A673 (cell line): ENCODE measurements around the gene SUN5. TPM values are rescaled to one million over a fixed set of nuclear protein-coding genes. Genes with fewer than 3 reads are reported as not detected.

Source experiments
- BruUV-seq: library from RNA; stranded (reverse); fragments of 400-500 nt; replicated peaks from 2 replicates; lab custom pipeline; 2021; lab: Mats Ljungman, UMichigan
- CTCF ChIA-PET: fragments of 300-600 bp; sonication (Branson Sonifier 250); formaldehyde crosslinking; loops from one replicate; lab custom pipeline; 2022; ENCODE audit warnings: antibody characterized with exemption; lab: Charles Lee
- POLR2A ChIA-PET: fragments of 300-600 bp; sonication (Branson Sonifier 250); formaldehyde crosslinking; loops from one replicate; lab custom pipeline; 2022; ENCODE audit warnings: antibody characterized with exemption; ENCODE audit not compliant: low non-redundant PET; lab: Charles Lee
- DNase-seq: peaks from one replicate; pipeline ENCODE4 v3.0.0-alpha.2; 2015; ENCODE audit warnings: low spot score
- H3K27ac ChIP-seq: fragments of 200-600 bp; sonication (generic); 2 replicates; pipeline ENCODE4 v1.5.1; 2016; ENCODE audit warnings: mixed run types, low read depth, mild to moderate bottlenecking, mixed read lengths, antibody characterized with exemption, low read length; ENCODE audit not compliant: poor library complexity, severe bottlenecking
- H3K27me3 ChIP-seq: fragments of 200-600 bp; sonication (generic); replicated peaks from 2 replicates; pipeline ENCODE4 v1.6.1; 2017; ENCODE audit warnings: mixed run types, low read depth, mild to moderate bottlenecking, mixed read lengths, antibody characterized with exemption, low read length; ENCODE audit not compliant: insufficient read depth, poor library complexity
- H3K36me3 ChIP-seq: fragments of 200-600 bp; sonication (generic); 2 replicates; pipeline ENCODE4 v1.6.1; 2016; ENCODE audit warnings: mixed run types, mild to moderate bottlenecking, mixed read lengths, antibody characterized with exemption, low read length; ENCODE audit not compliant: insufficient read depth, poor library complexity, severe bottlenecking
- H3K4me1 ChIP-seq: fragments of 200-600 bp; sonication (generic); 2 replicates; pipeline ENCODE4 v1.6.1; 2017; ENCODE audit warnings: mixed run types, mild to moderate bottlenecking, mixed read lengths, antibody characterized with exemption, low read length; ENCODE audit not compliant: insufficient read depth, poor library complexity, severe bottlenecking
- H3K4me3 ChIP-seq: fragments of 200-600 bp; sonication (generic); 2 replicates; pipeline ENCODE4 v1.5.1; 2016; ENCODE audit warnings: low read depth, mixed run types, mild to moderate bottlenecking, mixed read lengths, low read length; ENCODE audit not compliant: poor library complexity, severe bottlenecking
- H3K9me3 ChIP-seq: fragments of 200-600 bp; sonication (generic); 2 replicates; pipeline ENCODE4 v1.6.1; 2016; ENCODE audit warnings: mixed run types, low read depth, mild to moderate bottlenecking, mixed read lengths, antibody characterized with exemption, low read length; ENCODE audit not compliant: poor library complexity, severe bottlenecking
- EZH2 ChIP-seq: fragments of 200-600 bp; sonication (generic); IDR thresholded peaks from 2 replicates; pipeline ENCODE4 v1.6.1; 2017; ENCODE audit warnings: borderline replicate concordance, low read depth, mild to moderate bottlenecking, mixed read lengths, antibody characterized with exemption, low read length; ENCODE audit not compliant: poor library complexity, severe bottlenecking
- intact Hi-C: fragments of 100-400 bp; cut with micrococcal nuclease; formaldehyde crosslinking; loops from one replicate; pipeline ENCODE4 v1.10.0; 2022; ENCODE audit not compliant: unreplicated experiment
- total RNA-seq: library from RNA; stranded (reverse); gene quantifications from 2 replicates; pipeline ENCODE4 v1.2.3, GENCODE V29; 2021
- TF ChIP-seq, protein P1 (sequence below): fragments of 300-800, 200-600 bp; sonication (generic); conservative IDR thresholded peaks from 2 replicates; pipeline ENCODE4 v1.5.1; 2017; ENCODE audit warnings: low read depth, mild to moderate bottlenecking, antibody characterized with exemption, low read length, moderate library complexity, mixed read lengths

SUN5 gene
- total RNA-seq, 1 experiment from 2014 or later = not detected

DNA sequence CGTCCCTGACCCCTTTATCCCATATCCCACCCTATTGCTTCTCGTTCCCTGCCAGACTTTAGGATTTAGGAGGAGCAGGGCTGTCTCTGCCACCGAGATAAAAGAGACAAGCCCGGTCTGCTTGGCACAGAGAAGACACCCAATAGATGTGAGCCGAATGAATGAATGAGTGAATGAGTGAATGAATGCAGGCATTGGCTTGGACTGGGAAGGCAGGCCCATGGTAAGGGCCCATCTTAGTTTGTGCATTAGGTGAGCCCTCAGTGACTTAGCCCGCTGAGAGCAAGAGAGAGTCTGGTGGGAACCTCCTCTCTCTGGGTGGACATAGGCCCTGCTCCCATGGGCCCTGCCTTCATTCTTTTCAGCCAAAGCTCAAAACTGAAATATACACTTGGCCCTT lies 26.3 kb upstream of the SUN5 start:
- POLR2A ChIA-PET = no interaction called here
- Histone ChIP-seq H3K27me3 (peaks cover 5% of the 10 kb centered on the region), H3K27ac (no peak overlapping the region), H3K9me3 (no peaks in the 10 kb centered on the region), H3K4me3 (no peak overlapping the region), H3K4me1 (no peaks in the 10 kb centered on the region), H3K36me3 (no peaks in the 10 kb centered on the region)
- no TSS peak for BruUV-seq
- intact Hi-C loops = no loop called here
- no peak for DNase-seq
- no peak for TF ChIP-seq EZH2
- TF ChIP-seq, protein P1, sequence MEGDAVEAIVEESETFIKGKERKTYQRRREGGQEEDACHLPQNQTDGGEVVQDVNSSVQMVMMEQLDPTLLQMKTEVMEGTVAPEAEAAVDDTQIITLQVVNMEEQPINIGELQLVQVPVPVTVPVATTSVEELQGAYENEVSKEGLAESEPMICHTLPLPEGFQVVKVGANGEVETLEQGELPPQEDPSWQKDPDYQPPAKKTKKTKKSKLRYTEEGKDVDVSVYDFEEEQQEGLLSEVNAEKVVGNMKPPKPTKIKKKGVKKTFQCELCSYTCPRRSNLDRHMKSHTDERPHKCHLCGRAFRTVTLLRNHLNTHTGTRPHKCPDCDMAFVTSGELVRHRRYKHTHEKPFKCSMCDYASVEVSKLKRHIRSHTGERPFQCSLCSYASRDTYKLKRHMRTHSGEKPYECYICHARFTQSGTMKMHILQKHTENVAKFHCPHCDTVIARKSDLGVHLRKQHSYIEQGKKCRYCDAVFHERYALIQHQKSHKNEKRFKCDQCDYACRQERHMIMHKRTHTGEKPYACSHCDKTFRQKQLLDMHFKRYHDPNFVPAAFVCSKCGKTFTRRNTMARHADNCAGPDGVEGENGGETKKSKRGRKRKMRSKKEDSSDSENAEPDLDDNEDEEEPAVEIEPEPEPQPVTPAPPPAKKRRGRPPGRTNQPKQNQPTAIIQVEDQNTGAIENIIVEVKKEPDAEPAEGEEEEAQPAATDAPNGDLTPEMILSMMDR = no peak
- CTCF ChIA-PET = no interaction called here

DNA sequence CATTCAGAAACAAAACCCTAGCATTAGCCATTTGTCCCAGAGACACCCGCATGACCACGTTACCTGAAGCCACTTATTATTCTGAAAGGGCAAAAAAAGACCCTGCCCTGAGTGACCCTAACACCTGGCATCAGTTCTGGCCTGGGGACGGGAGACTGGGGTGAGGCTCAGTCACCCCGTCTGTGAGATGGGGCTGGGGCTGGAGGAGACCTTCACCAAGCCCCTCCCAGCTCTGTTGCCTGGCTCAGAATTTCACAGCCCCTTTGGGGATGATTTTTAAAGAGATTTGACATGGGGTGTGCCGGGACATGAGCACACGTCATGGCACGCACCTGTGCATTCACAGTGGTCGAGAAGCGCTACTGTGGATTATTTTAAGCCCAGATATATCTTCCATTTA lies 25.8 kb upstream of the SUN5 start:
- intact Hi-C loops = no loop called here
- Histone ChIP-seq H3K36me3 (no peaks in the 10 kb centered on the region), H3K9me3 (no peaks in the 10 kb centered on the region), H3K27me3 (peaks cover 5% of the 10 kb centered on the region), H3K27ac (no peak overlapping the region), H3K4me3 (no peak overlapping the region), H3K4me1 (no peaks in the 10 kb centered on the region)
- no TSS peak for BruUV-seq
- POLR2A ChIA-PET = no interaction called here
- TF ChIP-seq, protein P1 = no peak
- TF ChIP-seq EZH2 = no peak
- no peak for DNase-seq
- CTCF ChIA-PET = no interaction called here

DNA sequence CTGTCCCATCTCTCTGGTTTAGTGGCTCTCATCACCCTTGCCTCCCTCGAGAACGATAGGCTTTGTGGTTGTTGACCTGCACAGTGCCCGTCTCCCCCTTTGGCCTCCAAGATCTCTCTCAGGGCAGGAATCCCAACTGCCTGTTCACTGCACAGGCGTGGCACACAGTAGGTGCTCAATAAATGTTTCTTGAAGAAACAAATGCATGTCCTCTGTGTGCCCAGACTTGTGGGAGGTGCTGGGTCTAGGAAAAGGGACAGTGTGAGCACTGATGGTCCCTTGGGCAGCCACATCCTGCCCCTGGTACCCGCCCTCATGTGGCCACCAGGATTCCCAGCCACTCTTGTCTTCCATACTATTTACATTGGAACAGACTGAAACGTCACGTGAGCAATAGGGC lies 24.6 kb upstream of the SUN5 start:
- POLR2A ChIA-PET = no interaction called here
- no TSS peak for BruUV-seq

More for the DNA sequence above, 24.6 kb upstream of the SUN5 start:
- Histone ChIP-seq H3K36me3 (no peaks in the 10 kb centered on the region), H3K27ac (no peak overlapping the region), H3K4me3 (no peak overlapping the region), H3K9me3 (no peaks in the 10 kb centered on the region), H3K4me1 (no peaks in the 10 kb centered on the region), H3K27me3 (peaks cover 5% of the 10 kb centered on the region)
- intact Hi-C loops = no loop called here
- no peak for DNase-seq
- no peak for TF ChIP-seq EZH2
- TF ChIP-seq, protein P1 = no peak
- CTCF ChIA-PET = no interaction called here
